ENCODE results near the gene CCDC184.

DNA sequence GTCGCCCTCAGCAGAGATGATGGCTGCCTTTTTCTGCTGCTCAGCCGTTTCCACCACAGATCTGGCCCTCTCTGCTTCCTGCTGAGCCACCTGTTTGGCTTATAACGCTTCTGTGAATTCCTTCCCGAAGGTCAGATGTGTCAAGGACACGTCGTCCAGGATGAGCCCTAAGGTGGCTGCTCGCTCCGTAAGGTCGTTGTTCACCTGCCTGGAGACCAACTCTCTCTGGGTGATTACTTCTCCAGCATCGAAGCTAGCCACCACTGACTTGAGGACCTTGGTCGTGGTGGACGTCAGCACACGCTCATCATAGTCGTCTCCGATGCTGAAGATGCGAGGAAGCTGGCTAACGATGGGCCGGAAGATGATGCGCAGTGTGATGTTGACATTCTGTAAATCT is 14.4 kb upstream of the CCDC184 start:
- TF ChIP-seq ZNF384 (IDR thresholded peaks at IDR 0.05) = no peak
- TF ChIP-seq ELF4 (IDR thresholded peaks at IDR 0.05) = no peak
- no peak for TF ChIP-seq SUZ12 (IDR thresholded peaks at IDR 0.05)
- TF ChIP-seq, protein P1, sequence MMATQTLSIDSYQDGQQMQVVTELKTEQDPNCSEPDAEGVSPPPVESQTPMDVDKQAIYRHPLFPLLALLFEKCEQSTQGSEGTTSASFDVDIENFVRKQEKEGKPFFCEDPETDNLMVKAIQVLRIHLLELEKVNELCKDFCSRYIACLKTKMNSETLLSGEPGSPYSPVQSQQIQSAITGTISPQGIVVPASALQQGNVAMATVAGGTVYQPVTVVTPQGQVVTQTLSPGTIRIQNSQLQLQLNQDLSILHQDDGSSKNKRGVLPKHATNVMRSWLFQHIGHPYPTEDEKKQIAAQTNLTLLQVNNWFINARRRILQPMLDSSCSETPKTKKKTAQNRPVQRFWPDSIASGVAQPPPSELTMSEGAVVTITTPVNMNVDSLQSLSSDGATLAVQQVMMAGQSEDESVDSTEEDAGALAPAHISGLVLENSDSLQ (IDR thresholded peaks at IDR 0.05) = no peak
- no peak for TF ChIP-seq SP1 (IDR thresholded peaks at IDR 0.05)
- TF ChIP-seq NFRKB (IDR thresholded peaks at IDR 0.05) = no peak
- no peak for TF ChIP-seq ARNT (IDR thresholded peaks at IDR 0.05)
- no peak for TF ChIP-seq FOXM1 (IDR thresholded peaks at IDR 0.05; ENCODE audit: borderline replicate concordance)
- no peak for TF ChIP-seq FOXA1 (IDR thresholded peaks at IDR 0.05)
- no peak for TF ChIP-seq TARDBP (IDR thresholded peaks at IDR 0.05)
